Measurements from ENCODE around the gene C9orf153.

Gene C9orf153

DNA sequence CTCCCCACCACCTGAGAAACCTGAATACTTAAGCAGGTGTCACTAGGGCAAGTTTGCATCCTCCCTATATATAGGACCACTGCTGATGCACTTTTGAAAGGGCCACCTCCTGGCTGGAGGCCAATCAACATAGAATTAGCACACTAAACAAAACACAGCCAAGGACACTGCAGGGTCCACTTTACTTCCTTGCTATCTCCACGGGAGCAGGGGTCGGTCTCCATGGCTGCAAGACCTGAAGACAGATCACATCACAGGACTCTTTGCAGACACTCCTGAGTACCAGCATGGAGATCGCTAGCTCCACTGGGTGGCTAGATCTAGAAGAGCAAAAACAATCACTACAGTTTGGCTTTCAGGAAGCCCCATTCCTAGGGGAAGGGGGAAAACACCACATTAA lies 72.3 kb downstream of the C9orf153 start:
- no peak for DNase-seq (ENCODE audit: low read depth in 2 of 2)

DNA sequence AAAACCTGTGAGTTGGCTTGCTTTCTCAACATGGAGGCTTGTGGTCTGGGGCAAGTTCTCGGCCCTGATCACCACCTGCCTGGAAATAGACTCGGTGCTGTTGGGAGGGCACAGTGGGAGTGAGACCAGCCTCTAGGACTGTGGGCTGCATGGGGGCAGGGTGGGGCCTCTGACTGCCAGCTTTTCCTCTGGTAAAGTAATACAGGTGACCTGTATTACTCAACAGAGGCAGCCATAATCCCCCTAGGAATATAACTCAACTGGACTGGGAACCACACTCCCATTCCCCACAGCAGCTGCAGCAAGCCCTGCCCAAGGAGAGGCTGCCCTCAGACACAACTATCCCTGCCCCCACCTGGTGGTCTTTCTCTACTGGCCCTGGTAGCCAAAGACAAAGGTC lies 72.8 kb downstream of the C9orf153 start:
- no peak for DNase-seq (ENCODE audit: low read depth in 2 of 2)

DNA sequence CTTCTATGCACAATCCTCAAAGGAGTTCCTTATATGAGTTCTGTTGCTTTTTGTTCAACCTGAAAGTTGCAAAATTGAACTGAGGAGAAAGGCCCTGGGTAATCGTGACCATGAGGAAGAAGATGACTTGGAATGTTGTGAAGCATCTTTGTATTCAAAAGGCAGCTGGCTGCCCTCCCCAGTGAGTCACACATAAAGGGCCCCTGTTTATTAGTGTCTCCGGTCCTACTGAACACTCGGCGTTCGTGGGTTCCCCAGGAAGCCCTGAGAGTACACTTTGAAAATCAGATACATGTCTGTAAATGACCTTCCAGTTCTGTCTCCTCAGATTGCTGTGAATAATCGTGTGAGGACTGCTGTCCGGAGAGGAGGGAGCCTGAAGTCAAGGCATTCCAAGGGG lies 73.6 kb downstream of the C9orf153 start:
- no peak for DNase-seq (ENCODE audit: low read depth in 2 of 2)

DNA sequence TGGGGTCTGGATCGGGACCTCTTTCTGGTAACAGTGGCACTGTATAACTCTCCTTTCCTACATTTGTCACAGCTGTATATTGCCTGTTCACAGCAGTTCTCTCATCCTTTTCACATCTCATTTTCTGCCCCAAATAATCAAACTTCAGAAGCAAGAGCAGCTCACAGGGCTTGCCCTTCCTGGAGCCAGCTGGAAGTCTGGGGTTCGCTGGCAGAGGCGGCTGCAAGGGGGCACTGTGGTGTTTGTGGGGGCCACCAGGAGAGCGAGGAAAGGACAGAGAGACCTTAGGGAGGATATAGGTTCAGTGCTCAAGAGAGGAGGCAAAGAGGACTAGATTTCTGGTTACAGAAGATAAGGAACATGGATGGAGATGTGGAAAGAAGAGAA lies 75.3 kb downstream of the C9orf153 start:
- DNase-seq (ENCODE audit: low read depth in 2 of 2), result no peak

DNA sequence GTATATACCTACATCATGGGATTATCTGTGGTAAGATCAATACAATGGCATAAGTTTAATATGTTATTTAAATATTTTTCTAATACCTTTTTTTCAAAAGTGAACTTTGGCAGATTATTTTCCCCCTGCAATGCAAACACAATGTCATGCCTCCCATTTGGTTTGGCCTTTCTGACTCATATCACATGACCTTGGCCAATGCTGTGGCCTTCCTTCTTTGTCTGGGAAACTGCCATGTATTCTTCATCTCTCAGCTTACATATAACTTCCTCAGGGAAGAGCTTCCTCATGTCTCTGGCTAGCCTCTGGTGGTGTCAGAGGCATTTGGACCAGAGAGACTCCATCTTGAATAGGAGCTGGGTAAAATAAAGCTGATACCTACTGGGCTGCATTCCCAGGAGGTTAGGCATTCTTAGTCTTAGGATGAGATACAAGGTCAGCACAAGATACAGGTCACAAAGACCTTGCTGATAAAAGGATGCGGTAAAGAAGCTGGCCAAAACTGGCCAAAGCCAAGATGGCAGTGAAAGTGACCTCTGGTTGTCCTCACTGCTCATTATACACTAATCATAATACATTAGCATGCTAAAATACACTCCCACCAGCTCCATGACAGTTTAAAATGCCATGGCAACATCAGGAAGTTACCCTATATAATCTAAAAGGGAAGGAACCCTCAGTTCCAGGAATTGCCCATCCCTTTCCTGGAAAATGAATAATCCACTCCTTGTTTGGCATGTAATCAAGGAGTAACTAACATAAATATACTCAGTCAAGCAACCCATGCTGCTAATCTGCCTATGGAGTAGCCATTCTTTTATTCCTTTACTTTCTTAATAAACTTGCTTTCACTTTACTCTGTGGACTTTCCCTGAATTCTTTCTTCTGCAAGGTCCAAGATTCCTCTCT lies 76.0 kb downstream of the C9orf153 start:
- no peak for DNase-seq (ENCODE audit: low read depth in 2 of 2)

DNA sequence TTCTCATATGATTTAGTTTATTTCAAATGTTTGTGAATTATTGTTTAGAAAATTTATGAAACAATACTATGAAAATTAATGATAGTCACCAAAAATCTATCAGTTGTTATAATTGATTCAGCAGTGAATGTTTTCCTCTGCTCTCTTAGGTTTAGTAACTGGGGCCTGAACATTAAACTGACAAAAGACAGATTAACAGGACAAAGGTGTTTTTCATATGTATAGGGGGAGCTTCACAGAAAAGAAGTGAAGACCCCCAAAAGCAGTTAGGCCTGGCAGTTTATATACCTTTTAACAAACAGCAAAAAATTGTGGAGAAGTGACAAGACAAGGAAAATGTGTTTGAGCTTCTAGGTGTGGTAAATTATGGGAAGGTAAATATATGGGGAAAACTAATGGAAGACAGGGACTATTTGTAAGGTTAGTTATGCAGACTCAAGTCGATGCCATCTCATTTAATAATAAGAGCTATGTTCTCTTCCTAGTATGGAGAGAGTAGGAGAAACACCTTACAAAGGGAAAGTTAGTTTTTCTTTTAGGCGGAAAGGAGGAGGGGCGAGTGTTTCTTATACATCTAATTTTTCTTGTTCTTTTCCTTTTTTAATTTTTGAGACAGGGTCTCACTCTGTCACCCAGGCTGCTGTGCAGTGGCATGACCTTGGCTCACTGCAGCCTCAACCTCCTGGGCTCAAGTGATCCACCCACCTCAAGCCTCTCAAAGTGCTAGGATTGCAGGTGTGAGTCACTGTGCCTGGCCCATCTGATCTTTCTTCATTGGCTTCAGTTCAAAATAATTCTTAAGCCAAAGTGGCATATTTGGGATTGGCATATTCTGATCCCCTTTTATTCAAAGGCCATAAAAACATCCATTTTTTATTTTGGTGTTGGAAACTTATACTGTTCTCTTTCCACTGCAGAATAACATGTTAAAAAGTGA lies 77.8 kb downstream of the C9orf153 start:
- no peak for DNase-seq (ENCODE audit: low read depth in 2 of 2)

GRCh38 chr9:86178503-86178902 lies 81.0 kb downstream of the C9orf153 start:
- no peak for DNase-seq (ENCODE audit: low read depth in 2 of 2)

DNA sequence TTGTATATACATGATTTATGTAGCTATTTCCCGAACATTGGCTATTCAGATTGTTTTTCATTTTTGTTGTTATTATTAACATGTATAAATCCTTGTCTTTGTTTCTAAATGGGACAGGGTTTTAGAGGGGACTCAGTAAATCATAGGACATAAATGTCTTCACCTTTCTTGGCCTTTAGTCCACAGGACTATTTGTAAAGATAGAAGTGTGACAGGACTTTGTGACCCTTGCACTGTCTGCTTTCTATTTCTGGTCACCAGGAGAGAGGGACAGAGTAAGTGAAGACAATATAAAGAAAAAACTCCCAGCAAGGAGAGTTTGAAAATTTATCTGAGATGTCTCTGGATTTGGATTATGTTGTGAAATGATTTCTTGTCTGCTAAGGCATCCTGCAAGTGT lies 81.5 kb downstream of the C9orf153 start:
- no peak for DNase-seq (ENCODE audit: low read depth in 2 of 2)

- no peak for DNase-seq (ENCODE audit: low read depth in 2 of 2)
These were observed 83.0 kb downstream of the C9orf153 start for GRCh38 chr9:86176468-86176867.

- no peak for DNase-seq (ENCODE audit: low read depth in 2 of 2)
These were observed 83.6 kb downstream of the C9orf153 start for GRCh38 chr9:86175743-86176456.

GRCh38 chr9:86175223-86175622 lies 84.2 kb downstream of the C9orf153 start:
- no peak for DNase-seq (ENCODE audit: low read depth in 2 of 2)
